DND-41 (cell line): ENCODE data around the gene IQCH.

ENCODE experiments used
- ATAC-seq: fragments of 200-7000 bp; cut with Tn5 transposase; 3 replicates; pipeline ENCODE4 v1.9.1; 2021; ENCODE audit warnings: low read depth; ENCODE audit not compliant: insufficient read depth
- DNase-seq: peaks from one replicate; pipeline ENCODE4 v3.0.0-alpha.2; 2020
- H2AFZ ChIP-seq: 2 replicates; pipeline ENCODE4 v1.6.0; 2012; ENCODE audit warnings: low read depth, low read length
- H3K27ac ChIP-seq: 2 replicates; pipeline ENCODE4 v1.5.1; 2012; ENCODE audit warnings: low read length, inconsistent platforms
- H3K27me3 ChIP-seq: fragments of 200-600 bp; sonication (generic); 2 replicates; pipeline ENCODE4 v1.6.0; 2012; ENCODE audit warnings: low read length, mild to moderate bottlenecking, inconsistent platforms; ENCODE audit not compliant: insufficient read depth, poor library complexity
- H3K36me3 ChIP-seq: 2 replicates; pipeline ENCODE4 v1.5.1; 2012; ENCODE audit warnings: low read length, inconsistent platforms; ENCODE audit not compliant: insufficient read depth
- H3K4me1 ChIP-seq: 2 replicates; pipeline ENCODE4 v1.5.1; 2012; ENCODE audit warnings: mild to moderate bottlenecking, low read length; ENCODE audit not compliant: insufficient read depth
- H3K4me2 ChIP-seq: 2 replicates; pipeline ENCODE4 v1.6.0; 2012; ENCODE audit warnings: mild to moderate bottlenecking, moderate library complexity, low read length, inconsistent platforms; ENCODE audit not compliant: insufficient read depth
- H3K4me3 ChIP-seq, 2 experiments: fragments of 200-600 bp in 1 of 2; shearing (Covaris generic) in 1 of 2; 2 replicates each; pipeline ENCODE4 v1.5.1; 2012 to 2016; ENCODE audit warnings: inconsistent platforms in 2 of 2, low read length in 2 of 2, mild to moderate bottlenecking in 2 of 2, low read depth in 1 of 2, moderate library complexity in 1 of 2
- H3K79me2 ChIP-seq: 2 replicates; pipeline ENCODE4 v1.6.0; 2012; ENCODE audit warnings: low read length, inconsistent platforms; ENCODE audit not compliant: insufficient read depth
- H3K9ac ChIP-seq: 2 replicates; pipeline ENCODE4 v1.6.0; 2012; ENCODE audit warnings: low read depth, mild to moderate bottlenecking, inconsistent platforms, low read length, moderate library complexity
- H3K9me3 ChIP-seq: 2 replicates; pipeline ENCODE4 v1.5.1; 2012; ENCODE audit warnings: low read length, moderate library complexity, mild to moderate bottlenecking, inconsistent platforms; ENCODE audit not compliant: insufficient read depth, severe bottlenecking
- H4K20me1 ChIP-seq: 2 replicates; pipeline ENCODE4 v1.6.0; 2012; ENCODE audit warnings: low read length; ENCODE audit not compliant: insufficient read depth
- CTCF ChIP-seq: IDR thresholded peaks from 2 replicates; pipeline ENCODE4 v1.5.1; 2012; ENCODE audit warnings: borderline replicate concordance, low read length, moderate library complexity, mild to moderate bottlenecking; ENCODE audit not compliant: poor library complexity, severe bottlenecking; ENCODE audit errors: extremely low read depth
- EZH2 ChIP-seq: IDR thresholded peaks from 3 replicates; pipeline ENCODE4 v1.6.1; 2012; ENCODE audit warnings: borderline replicate concordance, low read depth, mild to moderate bottlenecking, moderate library complexity, low read length, inconsistent platforms; ENCODE audit not compliant: severe bottlenecking

IQCH gene

GRCh38 chr15:67227431-67227830, 27.2 kb upstream of the IQCH start:
- ATAC-seq = no peak
- Histone ChIP-seq H3K36me3 (peaks cover 34% of the 10 kb centered on the region; the same call in 1 of the 2 replicates), H3K4me3 (no peak overlapping the region), H4K20me1 (no peaks in the 10 kb centered on the region), H3K27me3 (no peaks in the 10 kb centered on the region), H2AFZ (no peak overlapping the region), H3K9ac (no peak overlapping the region), H3K79me2 (no peaks in the 10 kb centered on the region), H3K4me2 (no peak overlapping the region), H3K9me3 (no peaks in the 10 kb centered on the region), H3K27ac (no peak overlapping the region), H3K4me1 (peaks cover 5% of the 10 kb centered on the region; the same call in 1 of the 2 replicates)
- no peak for TF ChIP-seq EZH2
- no peak for TF ChIP-seq CTCF
- DNase-seq = no peak

GRCh38 chr15:67227846-67228245, 26.7 kb upstream of the IQCH start:
- ATAC-seq (no peak), DNase-seq (no peak)
- H3K79me2 ChIP-seq = no peaks in the 10 kb centered on the region
- no peak for TF ChIP-seq EZH2
- TF ChIP-seq CTCF = no peak
- H3K4me2 ChIP-seq = no peak overlapping the region
- no peaks in the 10 kb centered on the region for H3K27me3 ChIP-seq
- no peaks in the 10 kb centered on the region for H4K20me1 ChIP-seq
- H3K36me3 ChIP-seq = peaks cover 38% of the 10 kb centered on the region; the same call in 1 of the 2 replicates
- H3K9ac ChIP-seq = no peak overlapping the region
- H3K4me3 ChIP-seq = no peak overlapping the region
- peaks cover 5% of the 10 kb centered on the region; the same call in 1 of the 2 replicates for H3K4me1 ChIP-seq
- no peak overlapping the region for H3K27ac ChIP-seq
- H3K9me3 ChIP-seq = no peaks in the 10 kb centered on the region
- no peak overlapping the region for H2AFZ ChIP-seq

- Histone ChIP-seq H3K9ac (no peak overlapping the region), H2AFZ (no peak overlapping the region), H3K36me3 (peaks cover 43% of the 10 kb centered on the region), H3K4me1 (peaks cover 5% of the 10 kb centered on the region; the same call in 1 of the 2 replicates), H3K4me2 (no peak overlapping the region), H3K79me2 (no peaks in the 10 kb centered on the region), H3K27ac (no peak overlapping the region), H3K4me3 (no peak overlapping the region), H3K9me3 (no peaks in the 10 kb centered on the region), H4K20me1 (no peaks in the 10 kb centered on the region), H3K27me3 (no peaks in the 10 kb centered on the region)
- DNase-seq = no peak
- peak; percentile 47; the same call in 1 of the 3 replicates for ATAC-seq
- TF ChIP-seq EZH2 (no peak), CTCF (no peak)
Measured at GRCh38 chr15:67228286-67228685, 26.3 kb upstream of the IQCH start.

GRCh38 chr15:67230504-67230903, 24.1 kb upstream of the IQCH start:
- no peak for TF ChIP-seq EZH2
- Histone ChIP-seq H3K27ac (no peak overlapping the region), H3K4me1 (peaks cover 5% of the 10 kb centered on the region; the same call in 1 of the 2 replicates), H3K9ac (no peak overlapping the region), H3K27me3 (no peaks in the 10 kb centered on the region), H3K4me3 (no peak overlapping the region), H4K20me1 (no peaks in the 10 kb centered on the region), H3K4me2 (no peak overlapping the region), H3K36me3 (peaks cover 46% of the 10 kb centered on the region), H3K9me3 (no peaks in the 10 kb centered on the region), H3K79me2 (no peaks in the 10 kb centered on the region), H2AFZ (no peak overlapping the region)
- DNase-seq = no peak
- no peak for ATAC-seq
